ENCODE data around the gene C1QTNF6. TPM values are rescaled to one million over a fixed set of nuclear protein-coding genes. Genes with fewer than 3 reads are reported as not detected.

C1QTNF6 gene
- total and polyA plus RNA-seq, 10 of the 15 experiments (the other 5 are each of a cell fraction or from before 2014, with no cell fraction given): 0.16 to 4.1 (median 1.3) TPM

DNA sequence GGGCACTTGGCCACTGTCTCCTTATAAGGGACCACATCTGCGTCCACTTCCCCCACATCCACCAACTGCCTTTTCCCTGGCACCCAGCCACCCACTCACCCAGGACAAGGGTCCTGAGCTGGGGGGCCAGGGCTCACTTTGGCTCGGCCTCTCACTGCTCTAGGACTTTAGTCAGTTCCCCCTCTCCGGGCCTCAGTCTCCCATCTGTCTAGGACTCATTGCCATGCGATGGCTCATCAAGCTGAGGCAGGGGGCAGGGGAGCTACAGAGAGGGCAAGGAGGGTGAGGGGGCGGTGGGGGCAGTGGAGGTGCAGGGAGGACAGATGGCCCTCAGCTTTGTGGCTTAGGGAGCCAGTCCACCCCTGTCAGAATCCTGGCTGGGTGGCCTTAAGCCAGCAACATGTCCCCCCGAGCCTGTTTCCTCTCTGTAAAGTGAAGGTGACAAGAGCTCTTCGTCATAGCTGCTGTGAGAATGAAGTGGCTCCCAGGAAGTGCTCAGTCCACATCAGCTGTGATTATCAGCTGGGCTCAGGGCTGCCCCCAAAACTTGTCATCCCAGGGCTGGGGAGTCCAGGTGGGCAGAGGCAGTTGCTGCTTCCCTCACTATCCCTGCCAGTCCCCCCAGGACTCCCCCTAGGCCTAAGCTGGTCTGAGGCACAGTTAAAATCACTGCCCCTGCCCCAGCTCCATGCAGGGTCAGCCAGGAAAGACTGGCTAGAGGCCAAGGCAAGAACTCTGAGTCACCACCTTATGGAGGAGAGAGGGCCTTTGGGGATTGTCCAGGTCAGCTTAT, 41.2 kb upstream of the C1QTNF6 start (continued):
- TF ChIP-seq, protein P1, sequence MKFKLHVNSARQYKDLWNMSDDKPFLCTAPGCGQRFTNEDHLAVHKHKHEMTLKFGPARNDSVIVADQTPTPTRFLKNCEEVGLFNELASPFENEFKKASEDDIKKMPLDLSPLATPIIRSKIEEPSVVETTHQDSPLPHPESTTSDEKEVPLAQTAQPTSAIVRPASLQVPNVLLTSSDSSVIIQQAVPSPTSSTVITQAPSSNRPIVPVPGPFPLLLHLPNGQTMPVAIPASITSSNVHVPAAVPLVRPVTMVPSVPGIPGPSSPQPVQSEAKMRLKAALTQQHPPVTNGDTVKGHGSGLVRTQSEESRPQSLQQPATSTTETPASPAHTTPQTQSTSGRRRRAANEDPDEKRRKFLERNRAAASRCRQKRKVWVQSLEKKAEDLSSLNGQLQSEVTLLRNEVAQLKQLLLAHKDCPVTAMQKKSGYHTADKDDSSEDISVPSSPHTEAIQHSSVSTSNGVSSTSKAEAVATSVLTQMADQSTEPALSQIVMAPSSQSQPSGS (IDR thresholded peaks at IDR 0.05; ENCODE audit: low read length): no peak
- TF ChIP-seq CBFB (IDR thresholded peaks at IDR 0.05; ENCODE audit: low read depth) (no peak), HCFC1 (IDR thresholded peaks at IDR 0.05; ENCODE audit: low read length) (no peak; the same call in 1 of the 2 replicates), BRCA1 (IDR thresholded peaks at IDR 0.05; ENCODE audit: low read depth, low read length) (no peak), NFYA (IDR thresholded peaks at IDR 0.05; ENCODE audit: borderline replicate concordance, low read depth, low read length) (no peak), IKZF1 (conservative IDR thresholded peaks at IDR 0.05) (no peak), NFYB (IDR thresholded peaks at IDR 0.05; ENCODE audit: insufficient read depth, low read depth, low read length) (no peak)
- TF ChIP-seq, protein P2, sequence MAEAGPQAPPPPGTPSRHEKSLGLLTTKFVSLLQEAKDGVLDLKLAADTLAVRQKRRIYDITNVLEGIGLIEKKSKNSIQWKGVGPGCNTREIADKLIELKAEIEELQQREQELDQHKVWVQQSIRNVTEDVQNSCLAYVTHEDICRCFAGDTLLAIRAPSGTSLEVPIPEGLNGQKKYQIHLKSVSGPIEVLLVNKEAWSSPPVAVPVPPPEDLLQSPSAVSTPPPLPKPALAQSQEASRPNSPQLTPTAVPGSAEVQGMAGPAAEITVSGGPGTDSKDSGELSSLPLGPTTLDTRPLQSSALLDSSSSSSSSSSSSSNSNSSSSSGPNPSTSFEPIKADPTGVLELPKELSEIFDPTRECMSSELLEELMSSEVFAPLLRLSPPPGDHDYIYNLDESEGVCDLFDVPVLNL (IDR thresholded peaks at IDR 0.05; ENCODE audit: low read depth, low read length): no peak
- TF ChIP-seq, protein P3, sequence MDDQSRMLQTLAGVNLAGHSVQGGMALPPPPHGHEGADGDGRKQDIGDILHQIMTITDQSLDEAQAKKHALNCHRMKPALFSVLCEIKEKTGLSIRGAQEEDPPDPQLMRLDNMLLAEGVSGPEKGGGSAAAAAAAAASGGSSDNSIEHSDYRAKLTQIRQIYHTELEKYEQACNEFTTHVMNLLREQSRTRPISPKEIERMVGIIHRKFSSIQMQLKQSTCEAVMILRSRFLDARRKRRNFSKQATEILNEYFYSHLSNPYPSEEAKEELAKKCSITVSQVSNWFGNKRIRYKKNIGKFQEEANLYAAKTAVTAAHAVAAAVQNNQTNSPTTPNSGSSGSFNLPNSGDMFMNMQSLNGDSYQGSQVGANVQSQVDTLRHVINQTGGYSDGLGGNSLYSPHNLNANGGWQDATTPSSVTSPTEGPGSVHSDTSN (IDR thresholded peaks at IDR 0.05; ENCODE audit: insufficient replicate concordance, low read depth, low read length): no peak

Measured in GM12878 (cell line).